Hepatocyte (in vitro differentiated cells): ENCODE results near the gene PLPPR1.

ENCODE experiments used
- EZH2 ChIP-seq: fragments of 200-600 bp; sonication (generic); IDR thresholded peaks from 2 replicates; pipeline ENCODE4 v1.6.1; 2016; ENCODE audit warnings: antibody characterized with exemption, mild to moderate bottlenecking, borderline replicate concordance
- TF ChIP-seq, protein P1 (sequence below): fragments of 200-600 bp; sonication (generic); IDR thresholded peaks from 2 replicates; pipeline ENCODE4 v1.5.1; 2016; ENCODE audit warnings: antibody characterized with exemption, mild to moderate bottlenecking; ENCODE audit not compliant: poor library complexity

GRCh38 chr9:101219030-101219429 lies 190.5 kb downstream of the PLPPR1 start:
- TF ChIP-seq, protein P1, sequence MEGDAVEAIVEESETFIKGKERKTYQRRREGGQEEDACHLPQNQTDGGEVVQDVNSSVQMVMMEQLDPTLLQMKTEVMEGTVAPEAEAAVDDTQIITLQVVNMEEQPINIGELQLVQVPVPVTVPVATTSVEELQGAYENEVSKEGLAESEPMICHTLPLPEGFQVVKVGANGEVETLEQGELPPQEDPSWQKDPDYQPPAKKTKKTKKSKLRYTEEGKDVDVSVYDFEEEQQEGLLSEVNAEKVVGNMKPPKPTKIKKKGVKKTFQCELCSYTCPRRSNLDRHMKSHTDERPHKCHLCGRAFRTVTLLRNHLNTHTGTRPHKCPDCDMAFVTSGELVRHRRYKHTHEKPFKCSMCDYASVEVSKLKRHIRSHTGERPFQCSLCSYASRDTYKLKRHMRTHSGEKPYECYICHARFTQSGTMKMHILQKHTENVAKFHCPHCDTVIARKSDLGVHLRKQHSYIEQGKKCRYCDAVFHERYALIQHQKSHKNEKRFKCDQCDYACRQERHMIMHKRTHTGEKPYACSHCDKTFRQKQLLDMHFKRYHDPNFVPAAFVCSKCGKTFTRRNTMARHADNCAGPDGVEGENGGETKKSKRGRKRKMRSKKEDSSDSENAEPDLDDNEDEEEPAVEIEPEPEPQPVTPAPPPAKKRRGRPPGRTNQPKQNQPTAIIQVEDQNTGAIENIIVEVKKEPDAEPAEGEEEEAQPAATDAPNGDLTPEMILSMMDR: no peak
- TF ChIP-seq EZH2: no peak
